NOMO-1 (cell line): Measurements from ENCODE around the gene SULF2.

ENCODE experiments used
- DNase-seq, 2 experiments: peaks; one replicate each; lab custom pipeline; 2025; ENCODE audit not compliant: unreplicated experiment in 2 of 2; lab: John Stamatoyannopoulos, UW

Gene SULF2

GRCh38 chr20:47614703-47615309, 170.5 kb downstream of the SULF2 start:
- no peak for DNase-seq

GRCh38 chr20:47612670-47613069, 172.6 kb downstream of the SULF2 start:
- DNase-seq: no peak

- no peak for DNase-seq
Observed at GRCh38 chr20:47611785-47612184, 173.5 kb downstream of the SULF2 start.

- no peak for DNase-seq
Observed at GRCh38 chr20:47610945-47611250, 174.4 kb downstream of the SULF2 start.

- peak; percentile 3 to 59 for DNase-seq
Observed at GRCh38 chr20:47610247-47610944, 174.9 kb downstream of the SULF2 start.

- no peak for DNase-seq
Observed at GRCh38 chr20:47609001-47609400, 176.3 kb downstream of the SULF2 start.
